ENCODE results near the gene TAS1R3.

TAS1R3 gene

GRCh38 chr1:1337793-1338147 is 6.7 kb downstream of the TAS1R3 start:
- peak; percentile 32 for DNase-seq (ENCODE audit: low read depth)

GRCh38 chr1:1338278-1338677 is 7.2 kb downstream of the TAS1R3 start:
- TF ChIP-seq, protein P1, sequence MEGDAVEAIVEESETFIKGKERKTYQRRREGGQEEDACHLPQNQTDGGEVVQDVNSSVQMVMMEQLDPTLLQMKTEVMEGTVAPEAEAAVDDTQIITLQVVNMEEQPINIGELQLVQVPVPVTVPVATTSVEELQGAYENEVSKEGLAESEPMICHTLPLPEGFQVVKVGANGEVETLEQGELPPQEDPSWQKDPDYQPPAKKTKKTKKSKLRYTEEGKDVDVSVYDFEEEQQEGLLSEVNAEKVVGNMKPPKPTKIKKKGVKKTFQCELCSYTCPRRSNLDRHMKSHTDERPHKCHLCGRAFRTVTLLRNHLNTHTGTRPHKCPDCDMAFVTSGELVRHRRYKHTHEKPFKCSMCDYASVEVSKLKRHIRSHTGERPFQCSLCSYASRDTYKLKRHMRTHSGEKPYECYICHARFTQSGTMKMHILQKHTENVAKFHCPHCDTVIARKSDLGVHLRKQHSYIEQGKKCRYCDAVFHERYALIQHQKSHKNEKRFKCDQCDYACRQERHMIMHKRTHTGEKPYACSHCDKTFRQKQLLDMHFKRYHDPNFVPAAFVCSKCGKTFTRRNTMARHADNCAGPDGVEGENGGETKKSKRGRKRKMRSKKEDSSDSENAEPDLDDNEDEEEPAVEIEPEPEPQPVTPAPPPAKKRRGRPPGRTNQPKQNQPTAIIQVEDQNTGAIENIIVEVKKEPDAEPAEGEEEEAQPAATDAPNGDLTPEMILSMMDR (IDR thresholded peaks at IDR 0.05; ENCODE audit: insufficient read depth, low read depth, low read length, missing control alignments) = no peak
- H3K4me3 ChIP-seq (ENCODE audit: low read depth, low read length) = no peak overlapping the region
- DNase-seq (ENCODE audit: low read depth) = no peak

More at GRCh38 chr1:1337793-1338147, 6.7 kb downstream of the TAS1R3 start:
- H3K4me3 ChIP-seq (ENCODE audit: low read depth, low read length) = no peak overlapping the region
- TF ChIP-seq, protein P1 (IDR thresholded peaks at IDR 0.05; ENCODE audit: insufficient read depth, low read depth, low read length, missing control alignments) = no peak

DNA sequence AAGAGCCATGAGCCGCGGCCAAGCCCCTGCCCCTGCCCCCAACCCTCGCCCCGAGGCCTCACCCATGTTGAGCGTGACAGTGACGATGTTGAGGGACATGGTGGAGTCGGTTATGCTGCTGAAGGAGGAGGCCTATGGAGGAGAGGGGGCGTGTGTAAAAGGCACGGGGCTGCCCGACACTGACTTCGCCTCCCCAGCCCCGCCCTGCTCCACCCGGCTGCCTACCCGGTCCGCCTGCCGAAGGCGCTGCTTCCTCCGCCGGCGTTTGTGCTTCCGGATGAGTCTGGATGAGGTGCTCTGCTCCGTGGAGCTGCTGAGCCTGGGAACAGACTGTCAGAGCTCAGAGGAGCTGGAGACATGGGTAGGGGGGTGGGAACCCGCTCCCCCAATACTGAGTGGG is 9.1 kb downstream of the TAS1R3 start:
- H3K4me3 ChIP-seq (ENCODE audit: low read depth, low read length) = no peak overlapping the region
- TF ChIP-seq, protein P1 (IDR thresholded peaks at IDR 0.05; ENCODE audit: insufficient read depth, low read depth, low read length, missing control alignments) = no peak
- DNase-seq (ENCODE audit: low read depth) = no peak

GRCh38 chr1:1340791-1341548 is 9.9 kb downstream of the TAS1R3 start:
- no peak for DNase-seq (ENCODE audit: low read depth)
- TF ChIP-seq, protein P1 (IDR thresholded peaks at IDR 0.05; ENCODE audit: insufficient read depth, low read depth, low read length, missing control alignments) = no peak
- no peak overlapping the region for H3K4me3 ChIP-seq (ENCODE audit: low read depth, low read length)

DNA sequence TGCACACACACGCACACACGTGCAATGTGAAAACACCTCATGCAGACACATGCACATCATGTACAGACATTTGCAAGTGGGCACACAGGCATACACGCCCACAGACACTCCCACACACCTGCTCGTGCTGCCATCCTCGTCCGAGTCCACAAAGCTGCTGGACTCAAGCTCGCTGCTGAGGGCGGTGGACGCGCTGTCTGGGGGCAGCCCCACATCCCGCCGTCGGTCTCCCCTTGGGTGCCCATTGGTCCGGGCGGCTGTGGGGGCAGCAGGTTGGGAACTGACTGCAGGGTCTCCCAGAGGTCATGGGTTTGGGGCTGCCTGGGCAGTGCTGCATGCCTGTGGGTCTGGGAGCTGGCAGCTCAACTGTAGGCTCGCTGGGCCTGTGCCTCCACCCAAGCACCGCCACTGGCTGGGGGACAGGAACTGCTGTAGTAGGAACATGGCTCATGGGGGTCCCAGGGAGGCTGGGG is 10.5 kb downstream of the TAS1R3 start:
- TF ChIP-seq, protein P1 (IDR thresholded peaks at IDR 0.05; ENCODE audit: insufficient read depth, low read depth, low read length, missing control alignments) = no peak
- H3K4me3 ChIP-seq (ENCODE audit: low read depth, low read length) = no peak overlapping the region
- DNase-seq (ENCODE audit: low read depth) = no peak

GRCh38 chr1:1342061-1342562 is 11.0 kb downstream of the TAS1R3 start:
- TF ChIP-seq, protein P1 (IDR thresholded peaks at IDR 0.05; ENCODE audit: insufficient read depth, low read depth, low read length, missing control alignments) = no peak
- H3K4me3 ChIP-seq (ENCODE audit: low read depth, low read length) = no peak overlapping the region
- no peak for DNase-seq (ENCODE audit: low read depth)

All from GM12865 (cell line).